ENCODE data around the gene CEL. TPM values are rescaled to one million over a fixed set of nuclear protein-coding genes. Genes with fewer than 3 reads are reported as not detected.
"Not testable (repeated sequence)": the region's sequence is repeated elsewhere in the genome, so short reads cannot be mapped to it uniquely, and the experiment has no call there.

CEL gene
- total RNA-seq, 2 experiments from 2014 or later = 2.9 to 3.0 TPM

DNA sequence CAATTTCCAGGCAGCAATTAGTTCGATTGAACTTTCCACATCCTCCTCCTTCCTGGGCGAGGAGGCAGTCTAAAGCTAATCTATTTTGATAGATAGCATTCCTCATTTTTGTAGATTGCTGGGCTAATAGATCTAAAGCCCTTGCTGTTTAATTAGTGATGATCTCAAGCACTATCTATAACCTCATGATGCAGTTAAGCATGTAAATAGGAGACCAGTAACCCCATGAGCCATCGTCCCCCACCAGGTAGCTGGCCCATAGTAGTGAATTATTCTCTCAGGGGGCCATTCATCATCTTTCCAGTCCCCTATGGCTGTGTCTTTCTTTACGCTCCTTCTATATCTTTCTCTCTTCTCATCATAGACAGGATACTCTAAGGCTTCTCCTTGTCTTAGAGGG is 14.9 kb downstream of the CEL start:
- ATAC-seq (no peak), DNase-seq (no peak)
- POLR2A ChIA-PET = interaction anchor here (0.7 to 1.3 kb wide), 2 partner anchors 13 to 21 kb away, joined by 3 read pairs; no protein-coding TSS in a partner anchor
- Mint-ChIP-seq H3K9me3 (no peaks in the 10 kb centered on the region), H3K27ac (no peak overlapping the region), H3K36me3 (ENCODE audit: low read depth) (peaks cover 2% of the 10 kb centered on the region), H3K4me3 (no peak overlapping the region), H3K4me1 (ENCODE audit: low read depth) (no peaks in the 10 kb centered on the region), H3K27me3 (no peaks in the 10 kb centered on the region)
- TF ChIP-seq CTCF (IDR thresholded peaks at IDR 0.05) = no peak
- intact Hi-C loops (cut with micrococcal nuclease) = no loop called here
- CTCF ChIA-PET = interaction anchor here (1.2 to 3.2 kb wide), 5 partner anchors 26 to 95 kb away, joined by 3 to 14 read pairs (median 5); no protein-coding TSS in a partner anchor

GRCh38 chr9:133078486-133078885 is 16.7 kb downstream of the CEL start:
- Mint-ChIP-seq H3K36me3 (ENCODE audit: low read depth) (no peaks in the 10 kb centered on the region), H3K4me1 (ENCODE audit: low read depth) (no peaks in the 10 kb centered on the region), H3K4me3 (no peak overlapping the region), H3K9me3 (no peaks in the 10 kb centered on the region), H3K27me3 (no peaks in the 10 kb centered on the region), H3K27ac (no peak overlapping the region)
- intact Hi-C loops (cut with micrococcal nuclease) = no loop called here
- ATAC-seq (no peak), DNase-seq (no peak)
- ChIA-PET CTCF (interaction anchor here (0.6 to 1.3 kb wide), 5 partner anchors 16 to 107 kb away, joined by 4 to 5 read pairs (median 4); no protein-coding TSS in a partner anchor), POLR2A (interaction anchor here (2.3 kb wide), 1 partner anchor 47 kb away, joined by 6 read pairs; the partner anchor contains the start of gene GTF3C5)
- TF ChIP-seq CTCF (IDR thresholded peaks at IDR 0.05) = no peak

DNA sequence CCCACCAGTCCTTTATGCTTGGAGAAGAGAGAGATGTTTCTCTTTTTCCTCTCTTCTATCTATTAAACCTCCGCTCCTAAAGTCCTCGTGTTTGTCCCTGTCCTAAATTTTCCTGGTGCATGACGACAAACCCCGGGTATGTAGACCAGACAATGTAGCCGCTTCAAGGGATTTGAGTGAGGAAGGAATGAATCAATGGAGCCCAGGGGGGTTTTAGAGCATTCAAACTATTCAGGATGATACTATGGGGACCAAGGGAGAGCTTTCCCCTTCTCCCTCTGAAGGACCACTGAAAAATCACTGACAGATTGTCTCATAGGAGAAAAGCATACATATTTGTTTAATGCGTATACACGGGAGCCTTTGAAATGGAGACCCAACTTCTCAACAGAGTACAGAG is 18.4 kb downstream of the CEL start:
- no peaks in the 10 kb centered on the region for H3K27me3 Mint-ChIP-seq
- POLR2A ChIA-PET = interaction anchor here (1.6 to 2.3 kb wide), 2 partner anchors 9 to 49 kb away, joined by 3 to 6 read pairs; partner anchors contain the start of gene GTF3C5
- ATAC-seq (no peak), DNase-seq (no peak)
- CTCF ChIA-PET = interaction anchor here (0.6 to 1.0 kb wide), 3 partner anchors 34 to 50 kb away, joined by 3 read pairs; no protein-coding TSS in a partner anchor
- H3K4me1 Mint-ChIP-seq (ENCODE audit: low read depth) = no peaks in the 10 kb centered on the region
- no peaks in the 10 kb centered on the region for H3K36me3 Mint-ChIP-seq (ENCODE audit: low read depth)
- intact Hi-C loops (cut with micrococcal nuclease) = no loop called here
- no peaks in the 10 kb centered on the region for H3K9me3 Mint-ChIP-seq
- H3K4me3 Mint-ChIP-seq = no peak overlapping the region
- H3K27ac Mint-ChIP-seq = no peak overlapping the region
- no peak for TF ChIP-seq CTCF (IDR thresholded peaks at IDR 0.05)

GRCh38 chr9:133080786-133081779 is 19.3 kb downstream of the CEL start:
- H3K4me1 Mint-ChIP-seq (ENCODE audit: low read depth); H3K27me3 Mint-ChIP-seq; H3K9me3 Mint-ChIP-seq; DNase-seq; H3K4me3 Mint-ChIP-seq; ATAC-seq; intact Hi-C loops (cut with micrococcal nuclease); H3K36me3 Mint-ChIP-seq (ENCODE audit: low read depth); H3K27ac Mint-ChIP-seq: not testable (repeated sequence)
- ChIA-PET POLR2A (interaction anchor here (1.6 to 2.3 kb wide), 2 partner anchors 8 to 50 kb away, joined by 3 to 6 read pairs; partner anchors contain the start of gene GTF3C5), CTCF (interaction anchor here (1.0 kb wide), 1 partner anchor 33 kb away, joined by 3 read pairs; no protein-coding TSS in a partner anchor)

GRCh38 chr9:133081957-133082644 is 20.3 kb downstream of the CEL start:
- H3K9me3 Mint-ChIP-seq; CTCF ChIA-PET; intact Hi-C loops (cut with micrococcal nuclease); H3K4me1 Mint-ChIP-seq (ENCODE audit: low read depth); DNase-seq; H3K36me3 Mint-ChIP-seq (ENCODE audit: low read depth); H3K27ac Mint-ChIP-seq; ATAC-seq; H3K4me3 Mint-ChIP-seq; H3K27me3 Mint-ChIP-seq; POLR2A ChIA-PET: not testable (repeated sequence)

- H3K4me3 Mint-ChIP-seq; H3K27me3 Mint-ChIP-seq; DNase-seq; CTCF ChIA-PET; H3K27ac Mint-ChIP-seq; H3K36me3 Mint-ChIP-seq (ENCODE audit: low read depth); POLR2A ChIA-PET; H3K4me1 Mint-ChIP-seq (ENCODE audit: low read depth); ATAC-seq; intact Hi-C loops (cut with micrococcal nuclease); H3K9me3 Mint-ChIP-seq: not testable (repeated sequence)
These were observed 21.9 kb downstream of the CEL start for GRCh38 chr9:133083688-133084087.

DNA sequence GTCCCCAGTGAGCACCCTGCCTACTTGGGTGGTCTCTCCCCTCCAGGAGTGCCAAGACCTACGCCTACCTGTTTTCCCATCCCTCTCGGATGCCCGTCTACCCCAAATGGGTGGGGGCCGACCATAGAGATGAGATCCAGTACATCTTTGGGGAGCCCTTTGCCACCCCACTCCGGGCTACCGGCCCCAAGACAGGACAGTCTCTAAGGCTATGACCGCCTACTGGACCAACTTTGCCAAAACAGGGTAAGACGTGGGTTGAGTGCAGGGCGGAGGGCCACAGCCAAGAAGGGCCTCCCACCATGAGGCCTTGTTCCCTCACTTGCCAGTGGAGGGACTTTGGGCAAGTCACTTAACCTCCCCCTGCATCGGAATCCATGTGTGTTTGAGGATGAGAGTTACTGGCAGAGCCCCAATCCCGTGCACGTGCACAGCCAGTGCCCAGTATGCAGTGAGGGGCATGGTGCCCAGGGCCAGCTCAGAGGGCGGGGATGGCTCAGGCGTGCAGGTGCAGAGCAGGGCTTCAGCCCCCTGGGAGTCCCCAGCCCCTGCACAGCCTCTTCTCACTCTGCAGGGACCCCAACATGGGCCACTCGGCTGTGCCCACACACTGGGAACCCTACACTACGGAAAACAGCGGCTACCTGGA is 24.6 kb downstream of the CEL start:
- POLR2A ChIA-PET; H3K36me3 Mint-ChIP-seq (ENCODE audit: low read depth); H3K4me1 Mint-ChIP-seq (ENCODE audit: low read depth); H3K4me3 Mint-ChIP-seq; H3K27me3 Mint-ChIP-seq; H3K27ac Mint-ChIP-seq; ATAC-seq; H3K9me3 Mint-ChIP-seq; DNase-seq; intact Hi-C loops (cut with micrococcal nuclease); CTCF ChIA-PET: not testable (repeated sequence)

All from activated CD8-positive, alpha-beta T cell treated with anti-CD3 and anti-CD28 coated beads for 36 hours (primary cell).